ENCODE data around the gene CORO1C. TPM values are rescaled to one million over a fixed set of nuclear protein-coding genes. Genes with fewer than 3 reads are reported as not detected.

Gene CORO1C
- total RNA-seq, 6 donors from 2014 or later = 154 to 297 (median 223) TPM

DNA sequence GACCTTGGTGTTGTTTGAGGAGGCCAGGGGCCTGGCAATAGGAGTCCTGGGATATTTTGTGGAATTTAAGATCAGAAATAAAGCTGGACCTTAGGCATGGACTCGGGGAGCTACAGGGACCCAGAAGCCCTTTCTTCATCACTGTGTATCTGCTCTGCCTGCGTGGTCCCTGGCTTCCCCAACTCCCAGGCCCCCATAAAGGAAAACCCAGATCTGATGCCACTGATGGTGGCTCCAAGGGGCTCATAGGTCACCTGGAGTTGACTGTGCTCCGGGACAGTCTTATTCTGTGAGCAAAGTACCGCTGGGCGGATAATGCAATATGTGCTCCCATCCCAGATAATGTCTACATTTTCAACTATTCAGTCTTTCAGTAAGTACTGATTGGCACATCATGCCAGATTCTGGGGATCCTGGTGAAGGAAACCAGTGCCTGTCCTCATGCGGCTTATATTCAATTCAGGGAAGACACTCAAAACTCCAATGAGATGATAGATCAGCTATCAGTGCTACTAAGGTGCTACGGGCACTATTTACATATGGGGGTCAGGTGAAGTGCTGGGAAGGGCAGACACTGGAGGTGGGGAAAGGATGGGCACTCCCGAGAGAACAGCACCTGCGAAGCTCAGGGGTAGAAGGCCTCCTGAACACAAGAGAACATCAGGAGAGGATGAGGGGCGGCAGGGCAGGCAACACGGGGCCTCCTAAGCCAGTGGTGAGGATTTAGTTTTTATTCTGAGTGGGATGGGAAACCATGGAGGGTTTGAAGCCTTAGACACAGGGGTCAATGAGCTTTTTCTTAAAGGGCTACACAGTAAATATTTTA is 92.1 kb downstream of the CORO1C start:
- WGBS, 2 donors = 92 to 93% methylated on average over 10 to 11 of the region's 11 CpGs
- peaks cover 59 to 78% (median 71%) of the 10 kb centered on the region in 4 donors for H3K4me1 ChIP-seq
- H3K9me3 ChIP-seq = no peaks in the 10 kb centered on the region
- ATAC-seq (ENCODE audit: low FRiP score in 2 of 2) (no peak), DNase-seq (no peak)
- no peaks in the 10 kb centered on the region for H3K27me3 ChIP-seq
- H3K4me3 ChIP-seq = no peak overlapping the region
- H3K27ac ChIP-seq = peak overlapping the region; percentile 44 to 60 (median 55)
- no peak for TF ChIP-seq CTCF (IDR thresholded peaks at IDR 0.05)
- no peak for TF ChIP-seq EP300 (IDR thresholded peaks at IDR 0.05)
- H3K36me3 ChIP-seq = no peaks in the 10 kb centered on the region

- WGBS, 2 donors = 48 to 55% methylated on average over 17 to 18 of the region's 18 CpGs
- H3K4me3 ChIP-seq = no peak overlapping the region
- H3K27ac ChIP-seq = peak overlapping the region; percentile 44 to 60 (median 55)
- no peaks in the 10 kb centered on the region for H3K36me3 ChIP-seq
- H3K27me3 ChIP-seq = no peaks in the 10 kb centered on the region
- H3K9me3 ChIP-seq = no peaks in the 10 kb centered on the region
- DNase-seq (peak in 1 of 2 donors; percentile 54), ATAC-seq (ENCODE audit: low FRiP score in 2 of 2) (peak in 1 of 2 donors; percentile 39)
- TF ChIP-seq EP300 (IDR thresholded peaks at IDR 0.05) = no peak
- peak in 1 of 2 donors; percentile 31 for TF ChIP-seq POLR2AphosphoS5 (IDR thresholded peaks at IDR 0.05)
- H3K4me1 ChIP-seq = peaks cover 55 to 78% (median 68%) of the 10 kb centered on the region in 4 donors
Measured at GRCh38 chr12:108638141-108638827, 93.0 kb downstream of the CORO1C start.

DNA sequence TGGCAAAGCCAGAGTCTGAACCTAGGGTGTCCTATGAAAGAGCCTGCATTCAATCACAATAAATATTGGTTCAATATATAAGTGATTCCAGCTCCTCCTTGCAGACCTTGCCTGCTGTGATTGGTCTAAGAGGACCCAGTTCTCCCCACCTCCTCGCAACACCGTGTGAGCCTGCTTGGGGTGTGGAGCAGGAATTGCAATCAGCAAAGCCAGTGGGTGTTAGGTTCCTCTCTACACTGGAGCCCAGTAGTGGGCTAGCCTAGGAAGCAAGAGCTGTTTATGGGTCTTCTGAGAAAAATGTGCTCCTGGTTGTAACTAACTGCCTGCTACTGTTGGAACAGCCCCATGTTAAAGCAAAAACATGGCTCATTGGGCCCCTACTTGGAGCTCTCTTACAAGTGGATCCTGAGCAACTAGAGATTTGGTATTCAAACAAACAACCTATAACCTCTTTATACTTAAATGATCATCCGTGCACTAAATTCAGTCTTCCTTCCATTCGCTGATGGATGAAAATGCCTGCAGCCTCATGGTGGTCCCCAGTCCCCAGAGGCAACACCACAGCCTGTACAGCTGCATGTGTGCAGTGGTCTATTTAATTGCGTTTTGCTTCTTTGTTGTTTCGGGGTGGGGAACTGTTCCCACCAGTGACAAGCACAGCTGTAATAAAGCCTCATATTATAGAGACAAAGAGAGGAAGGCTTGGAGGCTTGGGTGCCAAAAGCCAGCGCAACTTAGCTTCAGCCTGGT is 93.9 kb downstream of the CORO1C start:
- 71 to 83% methylated on average over 7 of the region's 7 CpGs for WGBS, 2 donors
- DNase-seq (no peak), ATAC-seq (ENCODE audit: low FRiP score in 2 of 2) (no peak)
- H3K4me3 ChIP-seq = no peak overlapping the region
- TF ChIP-seq CTCF (IDR thresholded peaks at IDR 0.05) (no peak), POLR2AphosphoS5 (IDR thresholded peaks at IDR 0.05) (no peak), POLR2A (IDR thresholded peaks at IDR 0.05) (no peak), EP300 (IDR thresholded peaks at IDR 0.05) (no peak)
- H3K36me3 ChIP-seq = no peaks in the 10 kb centered on the region
- no peaks in the 10 kb centered on the region for H3K9me3 ChIP-seq
- H3K27ac ChIP-seq = peak overlapping the region; percentile 44 to 60 (median 55)
- H3K4me1 ChIP-seq = peaks cover 50 to 77% (median 61%) of the 10 kb centered on the region in 4 donors
- H3K27me3 ChIP-seq = no peaks in the 10 kb centered on the region

DNA sequence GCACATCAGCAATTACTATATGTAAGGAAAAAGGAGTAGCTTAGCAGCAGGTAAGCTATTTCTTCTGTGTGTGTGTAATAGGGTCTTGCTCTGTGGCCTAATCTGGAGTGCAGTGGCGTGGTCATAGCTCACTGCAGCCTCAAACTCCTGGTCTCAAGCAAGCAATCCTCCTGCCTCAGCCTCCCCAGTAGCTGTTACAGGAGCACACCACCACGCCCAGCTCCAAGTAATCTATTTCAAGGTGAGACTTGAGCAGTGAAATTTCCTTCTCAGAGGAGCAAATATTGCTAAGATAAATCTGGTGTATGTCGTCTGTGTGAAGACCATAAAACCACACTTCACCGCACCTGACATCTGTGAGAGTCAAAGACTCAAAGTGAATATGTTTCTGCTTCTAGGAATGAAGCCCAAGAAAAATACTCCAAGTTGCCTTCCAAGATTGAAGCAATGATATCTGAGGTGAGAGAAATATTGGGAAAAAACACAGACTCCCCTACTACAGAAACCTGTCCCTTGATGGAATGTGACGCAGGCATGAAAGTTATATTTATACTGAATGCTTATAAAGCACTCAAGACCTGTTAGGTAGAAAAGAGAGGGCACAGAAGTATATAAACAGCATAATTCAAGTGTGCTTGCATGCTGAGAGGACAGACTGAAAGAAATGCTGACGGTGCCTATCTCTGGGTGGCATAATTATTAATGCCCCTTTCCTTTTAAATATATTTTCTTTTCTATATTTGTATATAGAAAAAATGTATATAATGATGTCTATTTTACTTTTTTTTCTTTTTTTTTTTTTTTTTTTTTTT is 95.1 kb downstream of the CORO1C start:
- H3K27ac ChIP-seq = peak overlapping the region; percentile 81 to 89 (median 84)
- H3K9me3 ChIP-seq = no peaks in the 10 kb centered on the region
- H3K4me3 ChIP-seq = no peak overlapping the region
- peaks cover 50 to 77% (median 56%) of the 10 kb centered on the region in 4 donors for H3K4me1 ChIP-seq
- no peaks in the 10 kb centered on the region for H3K36me3 ChIP-seq
- TF ChIP-seq POLR2A (IDR thresholded peaks at IDR 0.05) (no peak), CTCF (IDR thresholded peaks at IDR 0.05) (no peak), POLR2AphosphoS5 (IDR thresholded peaks at IDR 0.05) (no peak), EP300 (IDR thresholded peaks at IDR 0.05) (peak in 1 of 4 donors; percentile 35)
- WGBS, 2 donors = 61 to 71% methylated on average over 6 of the region's 6 CpGs
- no peak for ATAC-seq (ENCODE audit: low FRiP score in 2 of 2)
- no peak for DNase-seq
- no peaks in the 10 kb centered on the region for H3K27me3 ChIP-seq
